Liver (tissue), 9 donors: ENCODE results near the gene HLA-G. TPM values are rescaled to one million over a fixed set of nuclear protein-coding genes. Genes with fewer than 3 reads are reported as not detected.

Experiments used
- DNase-seq: peaks from one replicate; pipeline ENCODE4 v3.0.0-alpha.2; 2017; ENCODE audit warnings: low spot score
- H3K27ac ChIP-seq, 2 donors: one replicate each; pipeline ENCODE4 v1.7.0; 2013; ENCODE audit warnings: inconsistent platforms in 2 of 2, low read length in 2 of 2, control low read depth in 1 of 2, low read depth in 1 of 2, mild to moderate bottlenecking in 1 of 2
- H3K27me3 ChIP-seq, 4 donors: one replicate each; pipeline versions ENCODE4 v1.6.1 to v1.7.0; 2013; ENCODE audit warnings: low read length in 3 of 4, inconsistent platforms in 1 of 4, mild to moderate bottlenecking in 1 of 4, moderate library complexity in 1 of 4; ENCODE audit not compliant: control insufficient read depth in 4 of 4, insufficient read depth in 4 of 4
- H3K36me3 ChIP-seq, 4 donors: one replicate each; pipeline versions ENCODE4 v1.6.1 to v1.7.0; 2013; ENCODE audit warnings: low read length in 3 of 4, mild to moderate bottlenecking in 3 of 4, low read depth in 1 of 4, moderate library complexity in 1 of 4; ENCODE audit not compliant: control insufficient read depth in 4 of 4, insufficient read depth in 3 of 4
- H3K4me1 ChIP-seq, 4 donors: one replicate each; pipeline versions ENCODE4 v1.6.1 to v1.7.0; 2013; ENCODE audit warnings: low read length in 3 of 4, mild to moderate bottlenecking in 3 of 4, moderate library complexity in 1 of 4; ENCODE audit not compliant: control insufficient read depth in 4 of 4, insufficient read depth in 4 of 4
- H3K4me3 ChIP-seq, 3 donors: one replicate each; pipeline versions ENCODE4 v1.6.1 to v1.7.0; 2013; ENCODE audit warnings: low read length in 3 of 3, control low read depth in 1 of 3, low read depth in 1 of 3, mild to moderate bottlenecking in 1 of 3
- H3K9ac ChIP-seq, 2 donors: one replicate each; pipeline ENCODE4 v1.7.0; 2013; ENCODE audit warnings: low read length in 2 of 2, mild to moderate bottlenecking in 2 of 2, moderate library complexity in 2 of 2, control low read depth in 1 of 2, low read depth in 1 of 2
- H3K9me3 ChIP-seq, 4 donors: one replicate each; pipeline versions ENCODE4 v1.6.1 to v1.7.0; 2013; ENCODE audit warnings: low read length in 3 of 4; ENCODE audit not compliant: control insufficient read depth in 4 of 4
- ATF3 ChIP-seq: IDR thresholded peaks from 2 replicates; pipeline ENCODE4 v1.6.1; 2016; ENCODE audit warnings: antibody characterized with exemption
- EGR1 ChIP-seq, 2 donors: IDR thresholded peaks; 2 replicates each; pipeline ENCODE4 v1.6.1; 2016 to 2018; ENCODE audit warnings: antibody characterized with exemption in 2 of 2, low read depth in 2 of 2
- FOXA1 ChIP-seq: IDR thresholded peaks from 2 replicates; pipeline ENCODE4 v1.6.1; 2016; ENCODE audit warnings: antibody characterized with exemption
- FOXA2 ChIP-seq: IDR thresholded peaks from 2 replicates; pipeline ENCODE4 v1.6.1; 2016; ENCODE audit warnings: antibody characterized with exemption
- GABPA ChIP-seq, 2 donors: IDR thresholded peaks in 1 of 2; conservative IDR thresholded peaks in 1 of 2; 2 replicates each; pipeline ENCODE4 v1.6.1; 2016; ENCODE audit warnings: antibody characterized with exemption in 2 of 2, mild to moderate bottlenecking in 1 of 2, moderate library complexity in 1 of 2
- HNF4A ChIP-seq, 2 donors: conservative IDR thresholded peaks; 2 replicates each; pipeline ENCODE4 v1.6.1; 2016; ENCODE audit warnings: antibody characterized with exemption in 2 of 2, mild to moderate bottlenecking in 2 of 2
- HNF4G ChIP-seq: IDR thresholded peaks from 2 replicates; pipeline ENCODE4 v1.6.1; 2016; ENCODE audit warnings: antibody characterized with exemption
- JUND ChIP-seq, 2 donors: IDR thresholded peaks; 2 replicates each; pipeline ENCODE4 v1.6.1; 2016; ENCODE audit warnings: antibody characterized with exemption in 2 of 2
- NR2F2 ChIP-seq: IDR thresholded peaks from 2 replicates; pipeline ENCODE4 v1.6.1; 2016; ENCODE audit warnings: antibody characterized with exemption
- RAD21 ChIP-seq, 2 donors: IDR thresholded peaks; 2 replicates each; pipeline ENCODE4 v1.6.1; 2016; ENCODE audit warnings: antibody characterized with exemption in 2 of 2, mild to moderate bottlenecking in 2 of 2
- RXRA ChIP-seq, 2 donors: IDR thresholded peaks; 2 replicates each; pipeline ENCODE4 v1.6.1; 2017 to 2018; ENCODE audit warnings: antibody characterized with exemption in 2 of 2, mild to moderate bottlenecking in 1 of 2
- TAF1 ChIP-seq: conservative IDR thresholded peaks from 2 replicates; pipeline ENCODE4 v1.6.1; 2016; ENCODE audit warnings: antibody characterized with exemption, mild to moderate bottlenecking
- YY1 ChIP-seq: IDR thresholded peaks from 2 replicates; pipeline ENCODE4 v1.6.1; 2016; ENCODE audit warnings: antibody characterized with exemption, mild to moderate bottlenecking
- WGBS: extraction: QIAGEN DNeasy Blood & Tissue Kit; methylation state at CpG from one replicate; pipeline ENCODE4 v1.1.7; 2013; 5-methylcytosine and 5-hydroxymethylcytosine counted together
- polyA plus RNA-seq, 2 donors: library from polyadenylated mRNA; stranded (reverse) in 1 of 2; unstranded in 1 of 2; fragments of 200-250 nt in 1 of 2; fragments of >200 nt in 1 of 2; fragmentation: Nextera tagmentation in 1 of 2; extraction: Ambion mirVana in 1 of 2; gene quantifications; one replicate each; pipeline versions ENCODE4 v1.2.1 to v1.2.3, GENCODE V29; 2013 to 2015
- total RNA-seq, 2 donors: library from RNA; depleted of rRNA; stranded (reverse); fragments of >200 nt; gene quantifications; one replicate each; pipeline ENCODE4 v1.2.3, GENCODE V29; 2014
- TF ChIP-seq, protein P1 (sequence below): fragments of 150-350 bp; IDR thresholded peaks from 2 replicates; pipeline ENCODE4 v1.5.1; 2017; ENCODE audit warnings: improper control_type of control experiment, low read depth, low read length; ENCODE audit not compliant: missing input control
- TF ChIP-seq, protein P2 (sequence below): IDR thresholded peaks from 2 replicates; pipeline ENCODE4 v1.6.1; 2016; ENCODE audit warnings: antibody characterized with exemption
- TF ChIP-seq, protein P3 (sequence below): IDR thresholded peaks from 2 replicates; pipeline ENCODE4 v1.6.1; 2016; ENCODE audit warnings: antibody characterized with exemption
- TF ChIP-seq, protein P4 (sequence below): IDR thresholded peaks from 2 replicates; pipeline ENCODE4 v1.6.1; 2016; ENCODE audit warnings: antibody characterized with exemption, mild to moderate bottlenecking
- donor health status: healthy.
- donor health status: healthy.
- donor health status: healthy.
- donor health status: healthy.
- donor health status: healthy.

The HLA-G gene
- total and polyA plus RNA-seq, 4 donors: 0.79 TPM; not detected in 3

- no peak overlapping the region for H3K9ac ChIP-seq
- DNase-seq: no peak
- peaks cover 0 to 3% (median 0%) of the 10 kb centered on the region in 4 donors for H3K27me3 ChIP-seq
- H3K4me1 ChIP-seq: peaks cover 0 to 4% (median 2%) of the 10 kb centered on the region in 4 donors
- no peaks in the 10 kb centered on the region for H3K9me3 ChIP-seq
- no peak overlapping the region for H3K4me3 ChIP-seq
- WGBS: 55% methylated on average over 2 of the region's 2 CpGs
- no peak overlapping the region for H3K27ac ChIP-seq
- no peaks in the 10 kb centered on the region for H3K36me3 ChIP-seq
- TF ChIP-seq ATF3: no peak
- peak in 1 of 2 donors; percentile 32 for TF ChIP-seq RAD21 (IDR thresholded peaks at IDR 0.05)
- TF ChIP-seq, protein P1, sequence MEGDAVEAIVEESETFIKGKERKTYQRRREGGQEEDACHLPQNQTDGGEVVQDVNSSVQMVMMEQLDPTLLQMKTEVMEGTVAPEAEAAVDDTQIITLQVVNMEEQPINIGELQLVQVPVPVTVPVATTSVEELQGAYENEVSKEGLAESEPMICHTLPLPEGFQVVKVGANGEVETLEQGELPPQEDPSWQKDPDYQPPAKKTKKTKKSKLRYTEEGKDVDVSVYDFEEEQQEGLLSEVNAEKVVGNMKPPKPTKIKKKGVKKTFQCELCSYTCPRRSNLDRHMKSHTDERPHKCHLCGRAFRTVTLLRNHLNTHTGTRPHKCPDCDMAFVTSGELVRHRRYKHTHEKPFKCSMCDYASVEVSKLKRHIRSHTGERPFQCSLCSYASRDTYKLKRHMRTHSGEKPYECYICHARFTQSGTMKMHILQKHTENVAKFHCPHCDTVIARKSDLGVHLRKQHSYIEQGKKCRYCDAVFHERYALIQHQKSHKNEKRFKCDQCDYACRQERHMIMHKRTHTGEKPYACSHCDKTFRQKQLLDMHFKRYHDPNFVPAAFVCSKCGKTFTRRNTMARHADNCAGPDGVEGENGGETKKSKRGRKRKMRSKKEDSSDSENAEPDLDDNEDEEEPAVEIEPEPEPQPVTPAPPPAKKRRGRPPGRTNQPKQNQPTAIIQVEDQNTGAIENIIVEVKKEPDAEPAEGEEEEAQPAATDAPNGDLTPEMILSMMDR: peak; percentile 6
- no peak for TF ChIP-seq TAF1
Measured at GRCh38 chr6:29853245-29853644, 25.6 kb downstream of the HLA-G start.

DNA sequence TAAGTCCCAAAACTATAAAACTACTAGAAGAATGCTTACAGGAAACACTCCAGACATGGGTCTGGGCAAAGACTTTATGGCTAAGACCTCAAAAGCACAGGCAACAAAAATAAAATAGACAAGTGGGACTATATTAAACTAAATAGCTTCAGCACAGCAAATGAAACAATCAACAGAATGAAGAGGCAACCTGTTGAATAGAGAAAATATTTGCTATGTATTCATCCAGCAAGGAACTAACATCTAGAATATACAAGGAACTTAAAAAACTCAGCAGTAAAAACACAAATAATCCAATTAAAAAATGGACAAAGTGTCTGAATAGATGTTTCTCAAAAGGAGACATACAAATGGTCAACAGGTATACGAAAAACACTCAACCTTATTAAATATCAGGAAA lies 30.4 kb downstream of the HLA-G start:
- H3K36me3 ChIP-seq: no peaks in the 10 kb centered on the region
- H3K9me3 ChIP-seq: no peaks in the 10 kb centered on the region
- no peak for DNase-seq
- H3K9ac ChIP-seq: no peak overlapping the region
- 64% methylated on average over 1 of the region's 1 CpG for WGBS
- H3K4me3 ChIP-seq: no peak overlapping the region
- no peak for TF ChIP-seq GABPA (IDR thresholded peaks at IDR 0.05 in 1 of 2, conservative IDR thresholded peaks at IDR 0.05 in 1 of 2)
- TF ChIP-seq RXRA (IDR thresholded peaks at IDR 0.05): no peak
- TF ChIP-seq, protein P2, sequence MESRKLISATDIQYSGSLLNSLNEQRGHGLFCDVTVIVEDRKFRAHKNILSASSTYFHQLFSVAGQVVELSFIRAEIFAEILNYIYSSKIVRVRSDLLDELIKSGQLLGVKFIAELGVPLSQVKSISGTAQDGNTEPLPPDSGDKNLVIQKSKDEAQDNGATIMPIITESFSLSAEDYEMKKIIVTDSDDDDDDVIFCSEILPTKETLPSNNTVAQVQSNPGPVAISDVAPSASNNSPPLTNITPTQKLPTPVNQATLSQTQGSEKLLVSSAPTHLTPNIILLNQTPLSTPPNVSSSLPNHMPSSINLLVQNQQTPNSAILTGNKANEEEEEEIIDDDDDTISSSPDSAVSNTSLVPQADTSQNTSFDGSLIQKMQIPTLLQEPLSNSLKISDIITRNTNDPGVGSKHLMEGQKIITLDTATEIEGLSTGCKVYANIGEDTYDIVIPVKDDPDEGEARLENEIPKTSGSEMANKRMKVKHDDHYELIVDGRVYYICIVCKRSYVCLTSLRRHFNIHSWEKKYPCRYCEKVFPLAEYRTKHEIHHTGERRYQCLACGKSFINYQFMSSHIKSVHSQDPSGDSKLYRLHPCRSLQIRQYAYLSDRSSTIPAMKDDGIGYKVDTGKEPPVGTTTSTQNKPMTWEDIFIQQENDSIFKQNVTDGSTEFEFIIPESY: no peak
- TF ChIP-seq RAD21 (IDR thresholded peaks at IDR 0.05): no peak
- TF ChIP-seq ATF3: no peak
- TF ChIP-seq HNF4G: no peak
- no peak for TF ChIP-seq TAF1
- no peak for TF ChIP-seq EGR1 (IDR thresholded peaks at IDR 0.05; ENCODE audit: low read depth in 2 of 2)
- TF ChIP-seq, protein P3, sequence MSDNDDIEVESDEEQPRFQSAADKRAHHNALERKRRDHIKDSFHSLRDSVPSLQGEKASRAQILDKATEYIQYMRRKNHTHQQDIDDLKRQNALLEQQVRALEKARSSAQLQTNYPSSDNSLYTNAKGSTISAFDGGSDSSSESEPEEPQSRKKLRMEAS: no peak
- TF ChIP-seq, protein P4, sequence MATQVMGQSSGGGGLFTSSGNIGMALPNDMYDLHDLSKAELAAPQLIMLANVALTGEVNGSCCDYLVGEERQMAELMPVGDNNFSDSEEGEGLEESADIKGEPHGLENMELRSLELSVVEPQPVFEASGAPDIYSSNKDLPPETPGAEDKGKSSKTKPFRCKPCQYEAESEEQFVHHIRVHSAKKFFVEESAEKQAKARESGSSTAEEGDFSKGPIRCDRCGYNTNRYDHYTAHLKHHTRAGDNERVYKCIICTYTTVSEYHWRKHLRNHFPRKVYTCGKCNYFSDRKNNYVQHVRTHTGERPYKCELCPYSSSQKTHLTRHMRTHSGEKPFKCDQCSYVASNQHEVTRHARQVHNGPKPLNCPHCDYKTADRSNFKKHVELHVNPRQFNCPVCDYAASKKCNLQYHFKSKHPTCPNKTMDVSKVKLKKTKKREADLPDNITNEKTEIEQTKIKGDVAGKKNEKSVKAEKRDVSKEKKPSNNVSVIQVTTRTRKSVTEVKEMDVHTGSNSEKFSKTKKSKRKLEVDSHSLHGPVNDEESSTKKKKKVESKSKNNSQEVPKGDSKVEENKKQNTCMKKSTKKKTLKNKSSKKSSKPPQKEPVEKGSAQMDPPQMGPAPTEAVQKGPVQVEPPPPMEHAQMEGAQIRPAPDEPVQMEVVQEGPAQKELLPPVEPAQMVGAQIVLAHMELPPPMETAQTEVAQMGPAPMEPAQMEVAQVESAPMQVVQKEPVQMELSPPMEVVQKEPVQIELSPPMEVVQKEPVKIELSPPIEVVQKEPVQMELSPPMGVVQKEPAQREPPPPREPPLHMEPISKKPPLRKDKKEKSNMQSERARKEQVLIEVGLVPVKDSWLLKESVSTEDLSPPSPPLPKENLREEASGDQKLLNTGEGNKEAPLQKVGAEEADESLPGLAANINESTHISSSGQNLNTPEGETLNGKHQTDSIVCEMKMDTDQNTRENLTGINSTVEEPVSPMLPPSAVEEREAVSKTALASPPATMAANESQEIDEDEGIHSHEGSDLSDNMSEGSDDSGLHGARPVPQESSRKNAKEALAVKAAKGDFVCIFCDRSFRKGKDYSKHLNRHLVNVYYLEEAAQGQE: no peak
- no peak for TF ChIP-seq YY1
- TF ChIP-seq JUND (IDR thresholded peaks at IDR 0.05): no peak
- TF ChIP-seq FOXA2: no peak
- no peak for TF ChIP-seq HNF4A (conservative IDR thresholded peaks at IDR 0.05)
- no peak for TF ChIP-seq FOXA1
- TF ChIP-seq, protein P1: no peak
- no peak for TF ChIP-seq NR2F2
- H3K4me1 ChIP-seq: no peaks in the 10 kb centered on the region
- no peaks in the 10 kb centered on the region for H3K27me3 ChIP-seq
- no peak overlapping the region for H3K27ac ChIP-seq
